Tibial nerve (tissue), 4 donors: ENCODE measurements around the gene GTF2H2. TPM values are rescaled to one million over a fixed set of nuclear protein-coding genes. Genes with fewer than 3 reads are reported as not detected.
"Not testable (repeated sequence)": the region's sequence is repeated elsewhere in the genome, so short reads cannot be mapped to it uniquely, and the experiment has no call there.

ENCODE experiments used
- DNase-seq, 2 donors: peaks; one replicate each; pipeline ENCODE4 v3.0.0-alpha.2; 2019; ENCODE audit warnings: low spot score in 2 of 2
- H3K27ac ChIP-seq, 4 donors: fragments of 200-600 bp; sonication (generic) in 3 of 4; one replicate each; pipeline ENCODE4 v1.5.1; 2017 to 2019; ENCODE audit warnings: mild to moderate bottlenecking in 1 of 4
- H3K27me3 ChIP-seq, 2 donors: fragments of 200-600 bp; sonication (generic) in 1 of 2; one replicate each; pipeline versions ENCODE4 v1.5.1 to v1.6.0; 2017 to 2019
- H3K36me3 ChIP-seq, 3 donors: fragments of 200-600 bp; sonication (generic); one replicate each; pipeline ENCODE4 v1.5.1; 2018 to 2019
- H3K4me1 ChIP-seq, 4 donors: fragments of 200-600 bp; sonication (generic) in 3 of 4; one replicate each; pipeline ENCODE4 v1.5.1; 2017 to 2019
- H3K4me3 ChIP-seq, 4 donors: fragments of 200-600 bp; sonication (generic) in 3 of 4; one replicate each; pipeline ENCODE4 v1.5.1; 2017 to 2019; ENCODE audit warnings: mild to moderate bottlenecking in 1 of 4, moderate library complexity in 1 of 4
- H3K9me3 ChIP-seq, 4 donors: fragments of 200-600 bp; sonication (generic) in 3 of 4; one replicate each; pipeline ENCODE4 v1.5.1; 2017 to 2019
- WGBS, 2 donors: methylation state at CpG; one replicate each; pipeline ENCODE4 v1.1.5; 2018; 5-methylcytosine and 5-hydroxymethylcytosine counted together
- total RNA-seq, 4 donors: library from RNA; depleted of rRNA; stranded (reverse); fragments of >200 nt; gene quantifications; one replicate each; pipeline ENCODE4 v1.1.0, GENCODE V29; 2016

The GTF2H2 gene
- 10 to 100 TPM in 3 of 4 donors, 1 to 10 TPM in 1; 9.4 to 34.1 (median 20.9) TPM for total RNA-seq

- H3K27me3 ChIP-seq, H3K27ac ChIP-seq, H3K36me3 ChIP-seq, DNase-seq, H3K9me3 ChIP-seq, H3K4me3 ChIP-seq, H3K4me1 ChIP-seq: not testable (repeated sequence)
- WGBS, 2 donors = no CpG with 5 or more reads among the region's 46 CpGs
Measured at GRCh38 chr5:71067262-71067928, at the start of gene GTF2H2. Gene GTF2H2, minus strand, starts transcription at chr5:71067676. Its CDS starts 4,913 bp downstream, at chr5:71062763.

GRCh38 chr5:71109730-71110275, 42.3 kb upstream of the GTF2H2 start:
- H3K27me3 ChIP-seq, DNase-seq, H3K9me3 ChIP-seq, H3K36me3 ChIP-seq, H3K4me1 ChIP-seq, H3K27ac ChIP-seq, H3K4me3 ChIP-seq: not testable (repeated sequence)
- WGBS, 2 donors = no CpG with 5 or more reads among the region's 12 CpGs

- not testable (repeated sequence) for H3K27ac ChIP-seq, DNase-seq, H3K27me3 ChIP-seq, H3K4me3 ChIP-seq, H3K36me3 ChIP-seq, H3K4me1 ChIP-seq, H3K9me3 ChIP-seq
- WGBS, 2 donors = 100% methylated on average over 1 of the region's 7 CpGs; no CpG with 5 or more reads in 1 of the 2 donors
Measured at GRCh38 chr5:71099996-71100395, 32.5 kb upstream of the GTF2H2 start.

GRCh38 chr5:71097930-71098203, 30.4 kb upstream of the GTF2H2 start:
- H3K36me3 ChIP-seq, DNase-seq, H3K27ac ChIP-seq, H3K4me1 ChIP-seq, H3K9me3 ChIP-seq, H3K4me3 ChIP-seq, H3K27me3 ChIP-seq: not testable (repeated sequence)
- no CpG with 5 or more reads among the region's 1 CpG for WGBS, 2 donors

DNA sequence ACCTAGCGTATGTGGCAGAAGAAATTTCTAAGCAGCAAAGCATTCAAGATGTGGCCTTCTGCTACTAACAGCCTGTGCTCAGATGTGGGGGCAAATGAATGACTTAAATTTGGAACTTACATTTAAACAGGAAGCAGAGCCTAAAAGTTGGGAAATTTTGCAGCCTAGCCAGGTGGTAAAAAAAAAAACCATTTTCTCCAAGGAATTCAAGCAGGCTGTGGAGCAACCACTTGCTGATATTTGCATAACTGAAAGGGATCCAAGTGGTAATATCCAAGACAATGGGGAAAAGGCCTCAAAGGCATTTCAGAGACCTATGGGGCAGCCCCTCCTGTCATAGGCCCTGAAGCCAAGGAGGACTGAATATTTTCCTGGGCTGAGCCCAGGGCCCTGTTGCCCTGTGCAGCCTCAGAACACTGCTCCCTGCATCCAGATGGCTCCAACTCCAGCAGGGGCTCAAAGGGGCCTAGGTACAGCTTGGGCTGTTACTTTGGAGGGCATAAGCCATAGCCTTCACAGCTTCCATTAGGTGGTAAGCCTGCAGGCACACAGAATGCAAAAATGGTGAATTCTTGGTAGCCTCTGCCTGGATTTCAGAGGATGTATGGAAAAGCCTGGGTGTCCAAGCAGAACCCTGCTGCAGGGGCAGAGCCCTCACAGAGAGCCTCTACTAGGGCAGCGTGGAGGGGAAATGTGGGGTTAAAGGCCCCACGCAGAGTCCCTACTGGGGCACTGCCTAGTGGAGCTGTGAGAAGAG, 29.9 kb upstream of the GTF2H2 start:
- H3K27me3 ChIP-seq, H3K27ac ChIP-seq, H3K4me3 ChIP-seq, H3K4me1 ChIP-seq, H3K9me3 ChIP-seq, H3K36me3 ChIP-seq, DNase-seq: not testable (repeated sequence)
- no CpG with 5 or more reads among the region's 3 CpGs for WGBS, 2 donors

GRCh38 chr5:71089773-71090172, 22.3 kb upstream of the GTF2H2 start:
- H3K36me3 ChIP-seq, H3K9me3 ChIP-seq, H3K27me3 ChIP-seq, H3K27ac ChIP-seq, H3K4me3 ChIP-seq, DNase-seq, H3K4me1 ChIP-seq: not testable (repeated sequence)
- 84 to 85% methylated on average over 1 to 2 of the region's 2 CpGs for WGBS, 2 donors

DNA sequence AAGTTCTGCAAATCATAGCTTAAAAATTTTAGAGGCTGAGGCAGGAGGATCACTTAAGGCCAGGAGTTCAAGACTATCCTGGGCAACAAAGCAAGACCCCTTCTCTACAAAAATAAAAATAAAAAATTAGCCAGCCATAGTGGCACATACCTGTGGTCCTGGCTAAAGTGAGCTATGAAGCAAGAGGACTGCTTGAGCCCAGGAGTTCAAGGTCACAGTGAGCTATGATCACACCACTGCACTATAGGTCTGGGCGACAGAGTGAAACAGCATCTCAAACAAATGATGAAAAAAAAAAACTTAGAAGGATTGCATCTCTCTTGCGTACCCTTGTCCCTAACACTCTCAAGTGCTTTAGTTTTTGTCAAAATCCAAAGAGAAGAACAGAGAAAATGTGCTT, 21.3 kb upstream of the GTF2H2 start:
- not testable (repeated sequence) for H3K36me3 ChIP-seq, H3K9me3 ChIP-seq, H3K4me1 ChIP-seq, H3K4me3 ChIP-seq, H3K27me3 ChIP-seq, DNase-seq, H3K27ac ChIP-seq
- WGBS, 2 donors = 93 to 100% methylated on average over 1 to 2 of the region's 2 CpGs

- not testable (repeated sequence) for H3K27ac ChIP-seq, H3K27me3 ChIP-seq
- WGBS, 2 donors = no CpG with 5 or more reads among the region's 1 CpG
Measured at GRCh38 chr5:71086145-71086544, 18.7 kb upstream of the GTF2H2 start.

DNA sequence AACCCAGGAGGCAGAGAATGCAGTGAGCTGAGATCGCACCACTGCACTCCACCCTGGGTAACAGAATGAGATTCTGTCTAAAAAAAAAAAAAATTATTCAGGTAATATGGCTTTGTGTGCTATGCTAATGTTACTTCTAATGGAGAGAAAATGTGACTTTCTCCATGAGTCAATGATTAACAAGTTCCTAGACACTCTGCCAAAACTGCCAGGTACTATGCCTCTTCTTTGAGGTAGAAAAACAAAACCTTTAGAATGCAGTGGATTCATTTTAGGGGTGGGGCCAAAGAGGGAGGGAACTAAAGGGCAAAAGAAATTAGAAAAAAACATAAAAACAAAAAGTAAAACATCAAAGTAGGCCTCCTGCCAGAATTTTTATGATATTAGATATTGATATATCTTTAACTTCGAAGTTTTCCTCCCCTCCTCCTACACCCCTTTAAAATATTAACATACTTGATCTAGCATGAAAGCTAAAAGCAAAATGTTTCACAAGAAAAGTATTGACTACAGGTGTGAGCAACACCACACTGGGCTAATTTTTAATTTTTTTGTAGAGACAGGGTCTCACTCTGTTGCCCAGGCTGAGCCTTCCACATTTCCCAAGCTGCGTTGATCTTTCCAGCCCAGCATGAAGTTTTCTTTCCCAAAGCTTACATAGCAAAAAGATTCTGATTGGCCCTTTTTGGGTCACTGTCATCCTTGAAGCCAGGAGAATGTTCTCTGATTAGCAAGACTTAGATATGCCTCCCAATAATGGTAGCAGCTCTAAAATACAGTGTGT, 17.0 kb upstream of the GTF2H2 start:
- DNase-seq, H3K4me1 ChIP-seq, H3K36me3 ChIP-seq, H3K27me3 ChIP-seq, H3K27ac ChIP-seq, H3K9me3 ChIP-seq, H3K4me3 ChIP-seq: not testable (repeated sequence)
- no CpG with 5 or more reads among the region's 3 CpGs for WGBS, 2 donors

More at GRCh38 chr5:71086145-71086544, 18.7 kb upstream of the GTF2H2 start:
- not testable (repeated sequence) for H3K4me1 ChIP-seq, H3K36me3 ChIP-seq, H3K4me3 ChIP-seq, H3K9me3 ChIP-seq, DNase-seq

- H3K36me3 ChIP-seq, H3K4me3 ChIP-seq, H3K4me1 ChIP-seq, DNase-seq, H3K9me3 ChIP-seq, H3K27me3 ChIP-seq, H3K27ac ChIP-seq: not testable (repeated sequence)
- WGBS, 2 donors = no CpG with 5 or more reads among the region's 7 CpGs
Measured at GRCh38 chr5:71082898-71083297, 15.4 kb upstream of the GTF2H2 start.

- H3K27me3 ChIP-seq, H3K4me1 ChIP-seq, H3K36me3 ChIP-seq, DNase-seq, H3K27ac ChIP-seq, H3K4me3 ChIP-seq, H3K9me3 ChIP-seq: not testable (repeated sequence)
- WGBS, 2 donors = no CpG with 5 or more reads among the region's 2 CpGs
Measured at GRCh38 chr5:71082340-71082739, 14.9 kb upstream of the GTF2H2 start.

- H3K9me3 ChIP-seq, H3K27ac ChIP-seq, DNase-seq, H3K36me3 ChIP-seq, H3K4me1 ChIP-seq, H3K27me3 ChIP-seq, H3K4me3 ChIP-seq: not testable (repeated sequence)
- 71% methylated on average over 1 of the region's 1 CpG; no CpG with 5 or more reads in 1 of the 2 donors for whole genome bisulfite sequencing, 2 donors
Measured at GRCh38 chr5:71061322-71061721, 6.2 kb downstream of the GTF2H2 start.

GRCh38 chr5:71059426-71059825, 8.1 kb downstream of the GTF2H2 start:
- not testable (repeated sequence) for H3K36me3 ChIP-seq, DNase-seq, H3K4me3 ChIP-seq, H3K27me3 ChIP-seq, H3K4me1 ChIP-seq, H3K27ac ChIP-seq, H3K9me3 ChIP-seq
- WGBS, 2 donors = no CpG with 5 or more reads among the region's 3 CpGs
